ENCODE data around the gene TMEM217. TPM values are rescaled to one million over a fixed set of nuclear protein-coding genes. Genes with fewer than 3 reads are reported as not detected.
A peak's percentile ranks its signal among the peaks of the same experiment; 100 is the strongest.

Gene TMEM217
- total and polyA plus RNA-seq, 2 of the 8 experiments (the other 6 are each of a cell fraction or from before 2014, with no cell fraction given), result 0.60 to 1.1 TPM

GRCh38 chr6:37265860-37266259 is 7.9 kb upstream of the TMEM217 start:
- no peak overlapping the region for H2BK12ac ChIP-seq (ENCODE audit: low read depth, low read length)
- no peak overlapping the region for H4K8ac ChIP-seq (ENCODE audit: extremely low read depth, insufficient read depth, low read length)
- H3K18ac ChIP-seq (ENCODE audit: extremely low read depth, low read length), result no peak overlapping the region
- no peak overlapping the region for H2BK120ac ChIP-seq (replicated peaks; ENCODE audit: low read depth, low read length)
- no peaks in the 10 kb centered on the region for H3K23me2 ChIP-seq (ENCODE audit: low read depth, low read length)
- no peak overlapping the region for H3K14ac ChIP-seq (ENCODE audit: insufficient read length)
- H3K4me2 ChIP-seq (ENCODE audit: insufficient read depth in 1 of 2, low read depth in 2 of 2, low read length in 2 of 2), result peak overlapping the region in 1 of 2 experiments; percentile 37; a peak in 2 of 4 replicates
- no peak for TF ChIP-seq GTF2F1 (IDR thresholded peaks at IDR 0.05; ENCODE audit: borderline replicate concordance, low read depth, low read length)
- TF ChIP-seq GABPA (IDR thresholded peaks at IDR 0.05; ENCODE audit: borderline replicate concordance, insufficient read depth, low read length), result no peak
- TF ChIP-seq KDM4A (IDR thresholded peaks at IDR 0.05; ENCODE audit: low read depth, low read length, severe bottlenecking), result no peak
- no peak for TF ChIP-seq CHD2 (IDR thresholded peaks at IDR 0.05; ENCODE audit: low read length)
- no peak for TF ChIP-seq KDM1A (IDR thresholded peaks at IDR 0.05; ENCODE audit: borderline replicate concordance, low read length)
- TF ChIP-seq NANOG (IDR thresholded peaks at IDR 0.05; ENCODE audit: insufficient read depth, low read depth, low read length, poor library complexity, severe bottlenecking), result no peak
- H3K4me1 ChIP-seq (replicated peaks in 1 of 4; ENCODE audit: control insufficient read depth in 3 of 4, insufficient read depth in 4 of 4, low read length in 3 of 4), result peaks cover 0 to 4% (median 3%) of the 10 kb centered on the region in 4 experiments; a peak in 3 of 7 replicates
- peaks cover 0 to 1% of the 10 kb centered on the region in 2 experiments for H4K20me1 ChIP-seq (replicated peaks in 1 of 2; ENCODE audit: control insufficient read depth in 1 of 2, insufficient read depth in 2 of 2, low read length in 2 of 2)
- no peak overlapping the region for H3K9ac ChIP-seq (replicated peaks in 1 of 4; ENCODE audit: extremely low read depth in 1 of 4, low read depth in 3 of 4, low read length in 3 of 4)
- no peak overlapping the region for H2AK5ac ChIP-seq (ENCODE audit: low read depth, low read length)
- CTCF ChIA-PET (ENCODE audit: partially characterized antibody), result interaction anchor here (1.0 to 1.7 kb wide), 2 partner anchors 60 to 236 kb away, joined by 3 to 5 read pairs; no protein-coding TSS in a partner anchor
- no peaks in the 10 kb centered on the region for H3K27me3 ChIP-seq (replicated peaks in 1 of 4; ENCODE audit: control insufficient read depth in 3 of 4, extremely low read depth in 1 of 4, insufficient read depth in 3 of 4, low read length in 3 of 4)
- H2BK15ac ChIP-seq (ENCODE audit: low read length), result no peak overlapping the region
- no peak overlapping the region for H4K91ac ChIP-seq (replicated peaks; ENCODE audit: insufficient read length, low read length)
- no peak overlapping the region for H2AFZ ChIP-seq (ENCODE audit: low read length)
- H2BK5ac ChIP-seq (ENCODE audit: low read depth, low read length), result no peak overlapping the region
- H3K56ac ChIP-seq (replicated peaks; ENCODE audit: insufficient read length, low read depth, low read length), result no peak overlapping the region
- peak overlapping the region in 1 of 4 experiments; percentile 23; a peak in 1 of 8 replicates for H3K4me3 ChIP-seq (ENCODE audit: extremely low read depth in 1 of 4, insufficient read depth in 2 of 4, low read depth in 3 of 4, low read length in 4 of 4)
- H3K4ac ChIP-seq (replicated peaks; ENCODE audit: insufficient read length, low read depth, low read length), result no peak overlapping the region
- H3K79me1 ChIP-seq (ENCODE audit: low read depth, low read length), result peaks cover 2% of the 10 kb centered on the region; the same call in 1 of the 2 replicates
- no peak for DNase-seq (ENCODE audit: low read depth in 1 of 2, low spot score in 2 of 2)
- no peaks in the 10 kb centered on the region for H3K9me3 ChIP-seq (ENCODE audit: insufficient read depth in 2 of 2, low read depth in 1 of 2, low read length in 1 of 2)
- H3K79me2 ChIP-seq (ENCODE audit: control insufficient read depth in 1 of 2, insufficient read depth in 2 of 2, low read length in 2 of 2), result peaks cover 0 to 59% of the 10 kb centered on the region in 2 experiments; a peak in 2 of 4 replicates
- H4K5ac ChIP-seq (ENCODE audit: insufficient read length, low read depth, low read length), result no peak overlapping the region
- no peak overlapping the region for H3K23ac ChIP-seq (ENCODE audit: insufficient read length)
- H3K36me3 ChIP-seq (ENCODE audit: control insufficient read depth in 2 of 4, insufficient read depth in 4 of 4, low read length in 3 of 4), result peaks cover 0 to 8% (median 0%) of the 10 kb centered on the region in 4 experiments; a peak in 2 of 8 replicates
- 46% methylated on average over 3 of the region's 3 CpGs; no CpG with 5 or more reads in 1 of the 2 experiments for WGBS, 2 experiments (ENCODE audit: extremely low coverage in 1 of 2, insufficient coverage in 1 of 2, insufficient read length in 1 of 2, insufficient replicate concordance in 2 of 2, low coverage in 1 of 2, low lambda C conversion rate in 2 of 2, missing lambda C conversion rate in 1 of 2)
- no peak overlapping the region for H2BK20ac ChIP-seq (ENCODE audit: low read length)
- no peak overlapping the region for H3K27ac ChIP-seq (ENCODE audit: low read depth, low read length)
- POLR2A ChIA-PET (ENCODE audit: partially characterized antibody), result interaction anchor here (0.6 to 1.9 kb wide), 3 partner anchors 8 to 44 kb away, joined by 3 to 5 read pairs (median 3); partner anchors contain the start of genes TBC1D22B and TMEM217
- FAIRE-seq, result peak; percentile 73
